Astrocyte of the hippocampus (primary cell): ENCODE results near the gene ROR1.

Experiments
- DNase-seq: peaks from one replicate; pipeline ENCODE4 v3.0.0; 2011; ENCODE audit warnings: low read depth, low spot score

Gene ROR1

GRCh38 chr1:63854091-63854490, 80.3 kb downstream of the ROR1 start:
- DNase-seq = no peak

GRCh38 chr1:63855942-63856341, 82.1 kb downstream of the ROR1 start:
- no peak for DNase-seq

GRCh38 chr1:63856924-63857323, 83.1 kb downstream of the ROR1 start:
- DNase-seq = no peak

GRCh38 chr1:63857478-63857877, 83.7 kb downstream of the ROR1 start:
- DNase-seq = no peak

GRCh38 chr1:63858153-63858552, 84.3 kb downstream of the ROR1 start:
- DNase-seq = no peak

DNA sequence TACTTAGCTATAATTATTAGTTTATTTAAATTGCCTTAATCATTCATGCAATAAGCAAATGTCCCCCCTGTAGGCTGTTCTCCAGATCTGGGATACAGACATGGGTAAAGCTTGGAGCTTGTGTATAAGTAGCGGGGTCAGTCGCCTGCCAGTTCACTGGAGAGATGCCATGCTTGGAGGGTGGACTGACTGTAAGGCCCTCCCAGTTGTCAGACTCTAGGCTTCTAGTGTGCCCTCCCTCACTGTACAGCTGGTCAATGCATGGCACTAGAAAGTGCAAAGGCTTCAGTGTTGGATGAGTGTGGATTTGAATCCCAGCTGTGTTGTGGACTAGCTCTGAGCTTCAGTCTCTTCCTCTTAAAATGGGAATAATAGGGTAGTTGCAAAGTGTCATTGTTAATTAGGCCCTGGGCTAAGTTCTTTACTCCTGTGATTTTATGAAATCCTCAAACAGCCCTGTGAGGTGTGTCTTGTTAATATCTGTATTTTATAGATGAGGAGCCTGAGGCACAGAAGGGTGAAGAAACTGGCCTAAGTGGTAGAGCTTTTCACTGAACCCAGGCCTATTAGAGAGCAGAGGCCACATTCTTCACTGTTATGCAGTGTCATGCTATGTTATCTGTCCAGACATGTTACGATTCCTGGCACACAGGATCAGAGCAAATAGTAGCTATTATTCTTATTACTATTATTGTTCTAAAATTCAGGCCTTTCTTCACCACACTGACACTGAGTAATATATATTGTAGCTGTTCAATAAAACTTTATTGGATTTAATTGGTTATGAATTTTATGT, 85.9 kb downstream of the ROR1 start:
- no peak for DNase-seq

GRCh38 chr1:63861052-63861691, 87.4 kb downstream of the ROR1 start:
- DNase-seq = no peak

GRCh38 chr1:63863145-63863544, 89.3 kb downstream of the ROR1 start:
- DNase-seq = no peak

DNA sequence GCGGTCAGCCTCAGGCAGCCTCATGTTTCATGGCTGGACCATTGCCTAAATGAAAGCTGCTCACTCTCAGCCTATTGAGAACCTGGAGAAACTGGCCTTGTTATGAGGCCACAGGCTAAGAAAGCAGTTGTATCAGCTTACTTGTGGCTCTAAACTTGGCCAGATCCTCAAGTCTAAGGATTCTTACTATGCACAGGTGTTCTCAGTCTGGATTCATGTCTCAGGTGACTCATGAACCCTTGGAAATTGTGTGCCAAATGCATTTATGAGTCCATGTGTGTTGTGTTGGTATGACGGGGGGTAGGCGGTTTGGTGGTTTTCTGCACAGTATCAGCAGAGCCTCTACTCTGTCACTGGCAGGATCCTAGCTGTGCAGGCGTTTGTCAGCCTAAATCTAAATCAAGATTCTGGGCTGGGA, 90.4 kb downstream of the ROR1 start:
- DNase-seq = peak; percentile 21

DNA sequence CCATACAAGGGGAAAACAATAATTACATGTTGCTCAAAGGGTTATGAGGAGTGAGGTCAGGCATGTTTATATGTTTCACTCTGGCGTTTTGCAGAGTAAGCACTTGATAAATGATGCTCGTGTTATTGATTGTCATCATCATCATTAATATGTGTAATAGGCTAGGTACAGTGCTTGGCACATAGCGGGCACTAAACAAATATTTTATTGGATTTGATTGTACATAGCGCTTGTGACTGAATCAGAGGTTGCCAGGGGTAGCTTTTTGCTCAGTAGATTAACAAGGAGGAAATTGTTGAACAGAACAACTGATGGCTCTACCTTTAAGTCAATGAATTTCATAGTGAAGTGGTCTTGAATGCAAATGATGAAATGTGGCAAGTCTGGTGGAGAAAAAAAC, 91.7 kb downstream of the ROR1 start:
- no peak for DNase-seq

DNA sequence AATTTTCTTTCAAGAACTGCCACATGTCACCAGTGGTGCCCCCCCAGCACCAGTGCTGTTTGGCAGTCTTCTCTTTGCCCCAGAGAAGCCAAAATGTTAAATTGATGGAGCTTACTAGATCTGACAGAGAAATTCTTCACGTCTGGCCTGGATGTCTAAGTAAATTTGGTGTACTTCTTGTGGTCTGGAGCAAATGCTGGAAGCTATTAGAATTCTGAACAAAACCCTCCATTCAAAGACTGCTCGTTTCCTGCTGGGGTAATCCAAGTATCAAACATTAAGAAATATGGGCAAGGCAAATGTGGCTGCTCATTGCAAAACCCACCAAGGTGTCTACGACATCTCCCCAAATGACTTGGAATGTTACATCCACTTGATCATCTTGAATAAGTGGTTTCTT, 92.3 kb downstream of the ROR1 start:
- DNase-seq = peak; percentile 59

DNA sequence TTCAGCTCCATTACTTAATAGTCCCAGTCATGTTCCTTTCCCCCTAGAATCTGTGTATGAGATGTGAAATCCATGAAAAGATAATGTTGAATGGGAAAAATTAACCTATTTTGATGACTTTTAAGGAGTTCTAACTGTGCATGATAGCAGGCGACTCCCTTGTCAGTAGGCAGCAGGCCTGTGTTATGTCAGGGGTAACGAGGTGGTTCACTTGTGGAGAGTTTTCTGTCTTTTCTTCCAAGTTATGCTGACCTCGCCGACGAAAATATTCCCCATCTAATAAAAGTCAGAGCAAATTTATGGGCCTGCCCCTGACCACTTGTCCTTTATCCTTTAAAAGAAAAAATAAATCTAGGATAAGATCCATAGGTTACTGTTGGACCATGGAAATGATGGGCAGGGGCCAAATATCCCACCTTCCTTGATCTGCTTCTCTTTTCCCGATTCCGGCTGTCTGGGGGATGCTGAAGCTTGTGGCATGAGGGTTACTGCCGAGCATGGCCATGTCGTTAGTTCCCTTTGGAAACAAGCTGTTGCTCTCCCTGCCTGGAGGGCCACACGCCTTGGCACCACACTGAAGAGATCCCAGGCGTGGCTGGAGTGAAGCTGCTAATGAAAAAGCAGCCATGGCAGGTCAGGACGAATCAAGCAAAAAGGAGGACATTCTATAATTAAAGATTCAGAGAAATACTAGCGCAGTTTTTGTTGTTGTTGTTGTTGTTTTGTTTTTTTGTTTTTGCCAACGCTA, 93.8 kb downstream of the ROR1 start:
- DNase-seq = no peak

DNA sequence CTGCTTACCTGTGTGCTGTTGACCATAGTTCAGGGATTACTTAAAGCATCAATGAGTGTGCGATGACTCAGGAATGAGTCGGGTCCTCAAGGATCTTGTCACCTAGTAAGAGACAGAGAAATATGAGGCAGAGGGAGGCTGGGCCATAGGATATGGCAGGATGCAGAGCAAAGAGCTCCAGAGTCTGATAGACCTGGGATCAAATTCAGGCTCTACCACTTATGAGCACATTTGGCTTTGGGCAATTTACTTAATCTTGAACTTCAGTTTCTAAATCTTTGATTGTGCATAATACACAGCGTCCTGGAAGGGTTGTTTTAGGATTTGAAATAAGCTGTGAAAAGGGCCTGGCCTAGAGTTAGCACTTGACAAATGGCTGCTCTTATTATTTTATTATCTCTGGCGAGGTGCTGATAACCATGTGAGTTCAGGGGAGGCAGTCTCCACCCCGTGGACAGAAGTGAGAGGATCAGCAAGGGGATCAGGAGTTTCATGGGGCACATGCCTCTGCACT, 94.5 kb downstream of the ROR1 start:
- DNase-seq = peak; percentile 19

GRCh38 chr1:63870152-63870551, 96.3 kb downstream of the ROR1 start:
- no peak for DNase-seq

DNA sequence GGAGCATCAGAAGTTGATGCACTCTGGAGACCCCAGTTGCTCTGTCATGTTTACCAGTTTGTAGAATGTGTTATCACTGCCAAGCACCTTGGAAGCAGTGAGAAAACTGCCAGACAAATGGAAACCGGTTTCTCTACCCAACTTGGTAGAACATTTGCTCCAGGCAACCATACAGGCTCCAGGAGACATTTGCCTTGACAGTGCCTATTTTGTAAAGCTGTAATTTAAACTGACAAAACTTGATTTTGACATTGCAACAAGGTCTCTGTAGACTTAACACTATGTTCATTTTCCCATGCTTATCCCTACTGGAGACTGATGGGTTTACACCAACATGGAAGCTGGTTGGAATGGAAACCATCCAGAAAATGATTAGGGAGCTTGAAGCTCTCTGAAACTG, 97.6 kb downstream of the ROR1 start:
- no peak for DNase-seq

- peak; percentile 53 for DNase-seq
Observed at GRCh38 chr1:63873751-63874150, 99.9 kb downstream of the ROR1 start.

- DNase-seq = peak; percentile 40
Observed at GRCh38 chr1:63874278-63874880, 100.6 kb downstream of the ROR1 start.

DNA sequence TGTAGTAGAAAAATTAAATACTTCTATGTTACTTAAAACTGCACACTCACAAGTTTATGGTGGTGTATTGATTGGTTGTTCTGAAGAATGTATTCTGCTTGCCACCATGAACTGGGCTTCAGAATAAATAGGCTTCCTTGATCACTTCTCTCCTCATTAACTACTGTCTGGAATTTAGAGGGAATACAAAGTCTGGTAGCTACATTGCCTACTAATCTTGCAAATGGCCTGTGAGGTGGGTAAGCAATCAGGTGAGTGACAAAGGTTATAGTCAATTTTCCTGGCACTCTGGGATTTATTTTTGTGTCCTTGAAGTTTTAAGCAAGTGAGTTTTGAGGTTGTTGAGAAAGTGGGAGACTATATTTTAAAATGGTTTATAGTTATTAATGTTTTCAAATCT, 101.8 kb downstream of the ROR1 start:
- no peak for DNase-seq

DNA sequence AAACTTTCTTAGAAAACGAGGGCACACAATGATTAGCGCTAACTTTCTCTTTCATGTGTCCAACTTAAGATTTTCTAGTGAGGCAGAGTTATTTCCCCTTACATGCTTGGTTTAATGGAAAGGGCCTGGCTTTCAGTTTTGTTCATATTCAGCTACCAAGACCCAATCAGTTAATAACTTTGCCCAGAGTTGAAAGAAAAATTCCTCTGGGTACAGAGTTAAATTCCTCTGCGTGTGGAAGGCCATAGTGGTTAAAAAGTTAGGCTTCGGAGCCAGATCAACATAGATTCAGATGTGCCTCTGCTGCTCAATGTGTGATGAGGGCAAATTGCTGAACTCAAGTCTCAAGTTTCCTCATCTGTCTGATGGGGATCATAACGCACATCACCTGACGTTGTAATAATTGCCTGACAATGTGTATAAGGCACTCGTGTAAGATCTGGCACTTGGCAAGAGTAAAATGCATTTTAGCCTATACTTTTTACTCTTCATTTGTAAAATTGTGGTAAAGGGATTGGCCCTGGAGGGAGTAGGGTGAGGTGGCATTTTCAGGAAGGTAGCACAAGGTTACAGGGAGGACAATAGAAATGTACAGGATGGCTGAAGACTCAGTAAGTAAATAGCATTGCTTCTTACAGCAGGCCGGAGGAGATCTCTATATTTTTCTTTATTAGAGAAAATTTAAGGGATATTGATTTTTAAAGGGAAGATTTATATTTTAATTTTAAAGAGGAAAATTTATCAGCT, 103.4 kb downstream of the ROR1 start:
- DNase-seq = peak; percentile 69

GRCh38 chr1:63877816-63878215, 104.0 kb downstream of the ROR1 start:
- DNase-seq = peak; percentile 91

GRCh38 chr1:63878932-63879331, 105.1 kb downstream of the ROR1 start:
- peak; percentile 20 for DNase-seq
